GM23338 (cell line): ENCODE data around the gene PFKFB3. TPM values are rescaled to one million over a fixed set of nuclear protein-coding genes. Genes with fewer than 3 reads are reported as not detected.

Experiments used
- ATAC-seq: fragments of 200-7000 bp; cut with Tn5 transposase; 3 replicates; pipeline ENCODE4 v1.9.1; 2020
- DNase-seq: peaks from one replicate; pipeline ENCODE4 v3.0.0-alpha.2; 2015; ENCODE audit warnings: low spot score
- H2AFZ ChIP-seq: fragments of 200-600 bp; sonication (generic); 2 replicates; pipeline ENCODE4 v1.8.0; 2016; ENCODE audit warnings: antibody characterized with exemption, mild to moderate bottlenecking, moderate library complexity
- H3F3A ChIP-seq: fragments of 200-600 bp; sonication (generic); replicated peaks from 2 replicates; pipeline ENCODE4 v1.8.0; 2017; ENCODE audit warnings: antibody characterized with exemption, mixed run types, low read depth
- H3K27ac ChIP-seq: fragments of 200-600 bp; sonication (generic); 2 replicates; pipeline ENCODE4 v1.6.1; 2016; ENCODE audit warnings: low read depth
- H3K27me3 ChIP-seq: fragments of 200-600 bp; sonication (generic); 2 replicates; pipeline ENCODE4 v1.8.0; 2016; ENCODE audit warnings: mild to moderate bottlenecking, mixed run types, moderate library complexity; ENCODE audit not compliant: insufficient read depth
- H3K36me3 ChIP-seq: fragments of 200-600 bp; sonication (generic); 2 replicates; pipeline ENCODE4 v1.8.0; 2016; ENCODE audit warnings: mild to moderate bottlenecking; ENCODE audit not compliant: insufficient read depth
- H3K4me1 ChIP-seq: fragments of 200-600 bp; sonication (generic); 2 replicates; pipeline ENCODE4 v1.8.0; 2016; ENCODE audit warnings: mild to moderate bottlenecking, moderate library complexity; ENCODE audit not compliant: insufficient read depth
- H3K4me2 ChIP-seq: fragments of 200-600 bp; sonication (generic); 2 replicates; pipeline ENCODE4 v1.7.1; 2017; ENCODE audit warnings: mixed run types
- H3K4me3 ChIP-seq: fragments of 200-600 bp; sonication (generic); 2 replicates; pipeline ENCODE4 v1.6.1; 2016; ENCODE audit warnings: mixed run types
- H3K79me2 ChIP-seq: fragments of 200-600 bp; sonication (generic); replicated peaks from 2 replicates; pipeline ENCODE4 v1.8.0; 2017; ENCODE audit warnings: mild to moderate bottlenecking; ENCODE audit not compliant: insufficient read depth
- H3K9me2 ChIP-seq: fragments of 200-600 bp; sonication (generic); 2 replicates; pipeline ENCODE4 v1.8.0; 2017; ENCODE audit not compliant: insufficient read depth
- H4K20me1 ChIP-seq: fragments of 200-600 bp; sonication (generic); replicated peaks from 2 replicates; pipeline ENCODE4 v1.8.0; 2017; ENCODE audit warnings: mild to moderate bottlenecking; ENCODE audit not compliant: insufficient read depth
- H3K27ac Mint-ChIP-seq: 2 replicates; pipeline ENCODE4 v1.8.0; 2020; ENCODE audit warnings: inconsistent platforms, mild to moderate bottlenecking, moderate library complexity, mixed read lengths
- H3K27me3 Mint-ChIP-seq: 3 replicates; pipeline ENCODE4 v1.8.0; 2022; ENCODE audit warnings: low read depth, mild to moderate bottlenecking, moderate library complexity, mixed read lengths, inconsistent platforms; ENCODE audit not compliant: insufficient read depth, poor library complexity
- H3K36me3 Mint-ChIP-seq: 3 replicates; pipeline ENCODE4 v1.8.0; 2021; ENCODE audit warnings: low read depth, mild to moderate bottlenecking, inconsistent platforms, moderate library complexity, mixed read lengths
- H3K4me1 Mint-ChIP-seq: 3 replicates; pipeline ENCODE4 v1.8.0; 2020; ENCODE audit warnings: mild to moderate bottlenecking, inconsistent platforms, mixed read lengths
- H3K4me3 Mint-ChIP-seq: 3 replicates; pipeline ENCODE4 v1.8.0; 2021; ENCODE audit warnings: moderate library complexity, mild to moderate bottlenecking, inconsistent platforms, mixed read lengths
- H3K9me3 Mint-ChIP-seq: 3 replicates; pipeline ENCODE4 v1.8.0; 2020; ENCODE audit warnings: moderate library complexity, mild to moderate bottlenecking, inconsistent platforms, mixed read lengths
- CREB1 ChIP-seq: fragments of 250-450 bp; sonication (Bioruptor Pico); IDR thresholded peaks from 2 replicates; pipeline ENCODE4 v1.5.0; 2020; ENCODE audit warnings: low read depth, mild to moderate bottlenecking, moderate library complexity
- EZH2 ChIP-seq: fragments of 200-600 bp; sonication (generic); IDR thresholded peaks from one replicate; pipeline ENCODE4 v1.8.0; 2017; ENCODE audit warnings: antibody characterized with exemption, mild to moderate bottlenecking, low read depth; ENCODE audit not compliant: unreplicated experiment
- EZH2phosphoT487 ChIP-seq: fragments of 200-600 bp; sonication (generic); IDR thresholded peaks from one replicate; pipeline ENCODE4 v1.8.1; 2018; ENCODE audit warnings: antibody characterized with exemption; ENCODE audit not compliant: unreplicated experiment
- JUNB ChIP-seq: IDR thresholded peaks from one replicate; pipeline ENCODE4 v1.6.1; 2016; ENCODE audit warnings: antibody characterized with exemption; ENCODE audit not compliant: unreplicated experiment
- NANOG ChIP-seq: IDR thresholded peaks from 2 replicates; pipeline ENCODE4 v1.6.1; 2016; ENCODE audit warnings: antibody characterized with exemption, borderline replicate concordance
- POLR2AphosphoS5 ChIP-seq: IDR thresholded peaks from 2 replicates; pipeline ENCODE4 v1.6.1; 2016; ENCODE audit warnings: antibody characterized with exemption, low read depth
- STAT1 ChIP-seq: IDR thresholded peaks from one replicate; pipeline ENCODE4 v1.6.1; 2016; ENCODE audit warnings: antibody characterized with exemption; ENCODE audit not compliant: unreplicated experiment
- ZNF331 ChIP-seq: fragments of 250-450 bp; sonication (Bioruptor Pico); IDR thresholded peaks from 2 replicates; pipeline ENCODE4 v1.5.0; 2020; ENCODE audit warnings: low read depth, mild to moderate bottlenecking, moderate library complexity
- polyA plus RNA-seq: library from polyadenylated mRNA; unstranded; fragments of >200 nt; fragmentation: Nextera tagmentation; extraction: Ambion mirVana; gene quantifications from 2 replicates; pipeline ENCODE4 v1.2.1, GENCODE V29; 2016
- total RNA-seq: library from RNA; depleted of rRNA; stranded (reverse); fragments of >200 nt; shearing (Covaris generic); gene quantifications from 2 replicates; pipeline ENCODE4 v1.2.3, GENCODE V29; 2014
- TF ChIP-seq, protein P1 (sequence below): fragments of 250-450 bp; sonication (Bioruptor Pico); IDR thresholded peaks from 2 replicates; pipeline ENCODE4 v1.5.0; 2020; ENCODE audit warnings: mild to moderate bottlenecking, moderate library complexity

Gene PFKFB3
- total and polyA plus RNA-seq, 2 experiments from 2014 or later, result 9.5 to 26.8 TPM

GRCh38 chr10:6213257-6213905 is 10.6 kb downstream of the PFKFB3 start (continued):
- TF ChIP-seq, protein P1, sequence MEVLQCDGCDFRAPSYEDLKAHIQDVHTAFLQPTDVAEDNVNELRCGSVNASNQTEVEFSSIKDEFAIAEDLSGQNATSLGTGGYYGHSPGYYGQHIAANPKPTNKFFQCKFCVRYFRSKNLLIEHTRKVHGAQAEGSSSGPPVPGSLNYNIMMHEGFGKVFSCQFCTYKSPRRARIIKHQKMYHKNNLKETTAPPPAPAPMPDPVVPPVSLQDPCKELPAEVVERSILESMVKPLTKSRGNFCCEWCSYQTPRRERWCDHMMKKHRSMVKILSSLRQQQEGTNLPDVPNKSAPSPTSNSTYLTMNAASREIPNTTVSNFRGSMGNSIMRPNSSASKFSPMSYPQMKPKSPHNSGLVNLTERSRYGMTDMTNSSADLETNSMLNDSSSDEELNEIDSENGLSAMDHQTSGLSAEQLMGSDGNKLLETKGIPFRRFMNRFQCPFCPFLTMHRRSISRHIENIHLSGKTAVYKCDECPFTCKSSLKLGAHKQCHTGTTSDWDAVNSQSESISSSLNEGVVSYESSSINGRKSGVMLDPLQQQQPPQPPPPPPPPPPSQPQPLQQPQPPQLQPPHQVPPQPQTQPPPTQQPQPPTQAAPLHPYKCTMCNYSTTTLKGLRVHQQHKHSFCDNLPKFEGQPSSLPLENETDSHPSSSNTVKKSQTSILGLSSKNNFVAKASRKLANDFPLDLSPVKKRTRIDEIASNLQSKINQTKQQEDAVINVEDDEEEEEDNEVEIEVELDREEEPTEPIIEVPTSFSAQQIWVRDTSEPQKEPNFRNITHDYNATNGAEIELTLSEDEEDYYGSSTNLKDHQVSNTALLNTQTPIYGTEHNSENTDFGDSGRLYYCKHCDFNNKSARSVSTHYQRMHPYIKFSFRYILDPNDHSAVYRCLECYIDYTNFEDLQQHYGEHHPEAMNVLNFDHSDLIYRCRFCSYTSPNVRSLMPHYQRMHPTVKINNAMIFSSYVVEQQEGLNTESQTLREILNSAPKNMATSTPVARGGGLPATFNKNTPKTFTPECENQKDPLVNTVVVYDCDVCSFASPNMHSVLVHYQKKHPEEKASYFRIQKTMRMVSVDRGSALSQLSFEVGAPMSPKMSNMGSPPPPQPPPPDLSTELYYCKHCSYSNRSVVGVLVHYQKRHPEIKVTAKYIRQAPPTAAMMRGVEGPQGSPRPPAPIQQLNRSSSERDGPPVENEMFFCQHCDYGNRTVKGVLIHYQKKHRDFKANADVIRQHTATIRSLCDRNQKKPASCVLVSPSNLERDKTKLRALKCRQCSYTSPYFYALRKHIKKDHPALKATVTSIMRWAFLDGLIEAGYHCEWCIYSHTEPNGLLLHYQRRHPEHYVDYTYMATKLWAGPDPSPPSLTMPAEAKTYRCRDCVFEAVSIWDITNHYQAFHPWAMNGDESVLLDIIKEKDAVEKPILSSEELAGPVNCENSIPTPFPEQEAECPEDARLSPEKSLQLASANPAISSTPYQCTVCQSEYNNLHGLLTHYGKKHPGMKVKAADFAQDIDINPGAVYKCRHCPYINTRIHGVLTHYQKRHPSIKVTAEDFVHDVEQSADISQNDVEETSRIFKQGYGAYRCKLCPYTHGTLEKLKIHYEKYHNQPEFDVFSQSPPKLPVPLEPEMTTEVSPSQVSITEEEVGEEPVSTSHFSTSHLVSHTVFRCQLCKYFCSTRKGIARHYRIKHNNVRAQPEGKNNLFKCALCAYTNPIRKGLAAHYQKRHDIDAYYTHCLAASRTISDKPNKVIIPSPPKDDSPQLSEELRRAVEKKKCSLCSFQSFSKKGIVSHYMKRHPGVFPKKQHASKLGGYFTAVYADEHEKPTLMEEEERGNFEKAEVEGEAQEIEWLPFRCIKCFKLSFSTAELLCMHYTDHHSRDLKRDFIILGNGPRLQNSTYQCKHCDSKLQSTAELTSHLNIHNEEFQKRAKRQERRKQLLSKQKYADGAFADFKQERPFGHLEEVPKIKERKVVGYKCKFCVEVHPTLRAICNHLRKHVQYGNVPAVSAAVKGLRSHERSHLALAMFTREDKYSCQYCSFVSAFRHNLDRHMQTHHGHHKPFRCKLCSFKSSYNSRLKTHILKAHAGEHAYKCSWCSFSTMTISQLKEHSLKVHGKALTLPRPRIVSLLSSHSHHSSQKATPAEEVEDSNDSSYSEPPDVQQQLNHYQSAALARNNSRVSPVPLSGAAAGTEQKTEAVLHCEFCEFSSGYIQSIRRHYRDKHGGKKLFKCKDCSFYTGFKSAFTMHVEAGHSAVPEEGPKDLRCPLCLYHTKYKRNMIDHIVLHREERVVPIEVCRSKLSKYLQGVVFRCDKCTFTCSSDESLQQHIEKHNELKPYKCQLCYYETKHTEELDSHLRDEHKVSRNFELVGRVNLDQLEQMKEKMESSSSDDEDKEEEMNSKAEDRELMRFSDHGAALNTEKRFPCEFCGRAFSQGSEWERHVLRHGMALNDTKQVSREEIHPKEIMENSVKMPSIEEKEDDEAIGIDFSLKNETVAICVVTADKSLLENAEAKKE (CRISPR knock-in tag), result no peak
- TF ChIP-seq CREB1 (CRISPR knock-in tag) (no peak), NANOG (no peak), POLR2AphosphoS5 (no peak), ZNF331 (CRISPR knock-in tag) (no peak), EZH2 (no peak), JUNB (no peak)

DNA sequence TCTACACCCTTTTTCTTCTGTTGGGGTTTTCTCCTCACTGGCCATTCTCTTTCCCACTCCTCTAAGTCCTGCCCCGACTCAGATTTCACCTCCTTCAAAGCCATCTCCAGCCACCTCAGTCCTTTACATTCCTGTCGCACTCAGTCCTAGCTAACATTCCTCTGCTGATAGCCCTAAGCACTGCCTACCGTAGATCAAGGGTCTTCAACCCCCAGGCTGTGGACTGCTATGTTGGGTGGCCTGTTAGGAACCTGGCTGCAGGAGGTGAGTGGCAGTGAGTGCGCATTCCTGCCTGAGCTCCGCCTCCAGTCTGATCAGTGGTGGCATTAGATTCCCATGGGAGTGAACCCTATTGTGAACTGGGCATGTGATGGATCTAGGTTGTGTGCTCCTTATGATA is 11.2 kb downstream of the PFKFB3 start:
- Histone ChIP-seq H3K4me2 (no peak overlapping the region), H3K4me1 (peaks cover 4% of the 10 kb centered on the region), H3K36me3 (peaks cover 22% of the 10 kb centered on the region), H3K27ac (no peak overlapping the region), H3K9me2 (no peaks in the 10 kb centered on the region), H2AFZ (no peak overlapping the region), H3F3A (no peaks in the 10 kb centered on the region), H3K27me3 (no peaks in the 10 kb centered on the region), H4K20me1 (peaks cover 5% of the 10 kb centered on the region), H3K4me3 (no peak overlapping the region), H3K79me2 (peaks cover 39% of the 10 kb centered on the region)
- Mint-ChIP-seq H3K9me3 (no peaks in the 10 kb centered on the region), H3K4me3 (no peak overlapping the region), H3K27ac (no peak overlapping the region), H3K4me1 (peaks cover 11% of the 10 kb centered on the region), H3K36me3 (peaks cover 51% of the 10 kb centered on the region), H3K27me3 (peaks cover 10% of the 10 kb centered on the region)
- ATAC-seq (no peak), DNase-seq (no peak)
- TF ChIP-seq POLR2AphosphoS5 (no peak), NANOG (no peak), EZH2phosphoT487 (no peak), STAT1 (no peak)
- TF ChIP-seq, protein P1 (CRISPR knock-in tag), result no peak
